Fibroblast of skin of scalp (primary cell): Measurements from ENCODE around the gene TNFRSF14.

Experiments used
- DNase-seq: peaks from one replicate; pipeline ENCODE4 v3.0.0-alpha.2; 2013

Gene TNFRSF14

DNA sequence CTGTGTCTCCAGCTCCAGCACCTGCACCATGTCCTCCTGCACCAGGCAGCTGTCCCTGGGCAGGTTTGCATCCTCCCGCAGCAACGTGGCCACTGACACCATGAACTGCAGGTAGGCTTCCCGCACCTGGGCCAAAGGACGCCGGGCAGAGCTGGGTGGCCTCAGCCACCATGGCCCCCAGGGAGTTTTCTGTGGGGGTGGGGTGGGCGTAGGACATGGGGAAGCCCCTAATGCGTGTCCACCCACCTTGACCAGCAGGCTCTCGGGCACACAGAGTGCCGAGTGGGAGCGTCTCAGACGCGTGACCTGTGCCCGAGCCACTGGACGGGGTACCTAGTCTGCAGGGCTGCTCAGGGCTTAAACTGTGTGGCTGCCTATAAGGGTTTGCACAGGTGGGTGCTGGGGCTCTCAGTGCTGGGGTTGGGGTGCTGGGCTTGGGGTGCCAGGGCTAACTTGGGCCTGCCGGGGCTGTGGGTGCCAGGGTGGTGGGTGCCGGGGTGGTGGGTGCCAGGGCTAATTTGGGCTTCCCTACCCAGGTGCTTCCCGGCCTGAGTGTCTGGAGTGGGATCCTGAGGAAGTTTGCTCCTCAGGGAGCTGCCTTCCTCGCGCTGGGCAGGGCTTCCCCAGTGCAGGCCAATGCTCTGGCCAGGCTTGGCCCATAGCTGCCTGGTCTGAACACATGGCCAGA lies 48.1 kb downstream of the TNFRSF14 start:
- DNase-seq: no peak

DNA sequence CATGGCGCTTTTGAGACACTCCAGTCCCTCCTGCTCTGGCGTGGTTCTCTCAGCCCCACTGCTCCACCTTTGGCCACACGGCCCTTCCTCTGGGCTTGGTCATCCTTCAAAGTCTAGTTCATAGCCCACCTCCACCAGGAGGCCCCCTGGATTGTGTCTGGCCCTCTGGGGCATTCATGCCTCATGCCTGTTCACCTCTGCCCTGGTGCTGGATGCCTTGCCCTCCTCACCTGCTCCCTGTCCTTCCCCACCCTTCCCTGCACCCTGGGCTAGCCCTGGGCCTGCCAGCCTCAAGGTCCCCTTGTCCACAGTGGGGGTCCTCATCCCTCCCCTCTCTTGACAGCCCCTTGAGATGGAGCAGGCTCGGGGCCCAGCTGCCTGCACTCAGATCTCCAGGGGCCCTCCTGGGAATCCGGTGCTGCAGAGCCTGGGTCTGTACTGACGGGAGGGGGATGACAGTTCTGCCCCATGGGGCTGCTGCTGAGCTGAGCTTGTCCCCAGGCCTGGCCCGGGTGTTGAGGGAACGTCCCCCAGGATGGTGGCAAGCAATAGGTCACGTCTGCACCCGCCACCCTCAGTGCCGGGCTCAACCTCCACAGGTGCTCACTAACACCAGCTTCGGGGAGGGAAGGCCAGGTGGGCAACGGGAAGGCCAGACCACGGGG lies 48.8 kb downstream of the TNFRSF14 start:
- DNase-seq: no peak

DNA sequence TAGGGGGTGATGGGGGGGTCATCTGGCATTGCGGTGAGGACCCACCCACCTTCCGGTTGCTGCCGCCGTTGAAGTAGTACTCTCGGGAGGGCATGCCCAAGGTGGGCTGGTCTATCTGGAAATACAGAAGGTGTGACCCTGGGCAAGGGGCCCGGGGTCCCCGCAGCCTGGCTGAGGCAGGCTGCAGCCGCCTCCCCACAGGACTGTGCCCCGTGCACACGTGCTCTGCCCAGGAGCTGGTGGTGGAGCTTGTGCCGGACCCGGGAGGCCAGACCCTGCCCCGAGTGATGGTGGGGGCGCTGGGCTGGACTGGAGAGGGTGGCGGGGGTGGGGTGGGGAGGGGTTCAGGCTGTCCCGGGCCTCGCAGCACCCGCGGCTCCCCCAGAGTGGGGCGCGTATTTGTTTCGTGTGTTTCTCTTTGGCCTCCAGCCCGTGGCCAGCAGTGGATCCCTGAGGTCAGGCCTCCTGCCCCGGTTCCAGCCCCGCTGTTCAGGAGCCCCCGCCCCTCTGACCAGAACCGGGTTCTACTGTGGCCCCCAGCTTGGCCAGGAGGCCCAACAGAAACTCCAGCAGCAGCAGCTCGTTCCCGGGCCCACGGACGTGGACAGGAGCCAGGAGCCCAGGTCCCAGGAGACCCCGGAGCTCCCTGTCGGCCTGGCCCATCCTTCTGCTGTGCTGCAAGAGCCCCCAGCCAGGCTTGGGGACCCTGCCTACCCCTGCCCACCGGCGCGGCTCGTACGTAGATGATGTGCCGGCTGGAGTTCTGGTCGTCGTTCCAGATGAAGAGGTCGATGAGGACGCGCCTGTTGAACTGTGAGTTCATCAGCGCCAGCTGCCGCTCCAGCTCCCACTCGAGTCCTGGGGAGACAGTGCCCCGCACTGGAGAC lies 49.6 kb downstream of the TNFRSF14 start:
- no peak for DNase-seq

DNA sequence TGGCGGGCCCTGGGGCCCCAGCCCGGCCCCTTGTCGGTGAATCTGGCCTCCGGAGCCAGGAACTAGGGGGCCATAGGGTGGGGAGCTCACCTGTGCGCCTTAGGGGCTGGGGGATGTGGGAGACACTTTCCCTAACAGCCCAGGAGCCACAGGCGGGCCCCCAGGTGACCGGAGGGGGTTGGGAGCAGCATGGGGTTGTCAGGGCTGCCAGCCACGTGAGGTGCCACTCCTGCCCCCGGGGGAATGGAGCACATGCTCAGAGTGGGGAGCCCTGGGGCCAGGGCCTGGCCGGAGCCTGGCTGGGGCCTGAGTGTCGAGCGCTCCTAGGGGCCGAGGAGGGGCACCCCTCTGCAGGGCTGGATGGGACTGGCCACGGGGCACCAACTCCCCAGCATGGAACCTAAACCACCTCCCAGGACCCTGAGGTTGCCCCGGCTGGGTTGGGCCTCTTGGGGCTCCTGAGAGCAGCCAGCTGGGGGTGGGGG lies 50.3 kb downstream of the TNFRSF14 start:
- no peak for DNase-seq

DNA sequence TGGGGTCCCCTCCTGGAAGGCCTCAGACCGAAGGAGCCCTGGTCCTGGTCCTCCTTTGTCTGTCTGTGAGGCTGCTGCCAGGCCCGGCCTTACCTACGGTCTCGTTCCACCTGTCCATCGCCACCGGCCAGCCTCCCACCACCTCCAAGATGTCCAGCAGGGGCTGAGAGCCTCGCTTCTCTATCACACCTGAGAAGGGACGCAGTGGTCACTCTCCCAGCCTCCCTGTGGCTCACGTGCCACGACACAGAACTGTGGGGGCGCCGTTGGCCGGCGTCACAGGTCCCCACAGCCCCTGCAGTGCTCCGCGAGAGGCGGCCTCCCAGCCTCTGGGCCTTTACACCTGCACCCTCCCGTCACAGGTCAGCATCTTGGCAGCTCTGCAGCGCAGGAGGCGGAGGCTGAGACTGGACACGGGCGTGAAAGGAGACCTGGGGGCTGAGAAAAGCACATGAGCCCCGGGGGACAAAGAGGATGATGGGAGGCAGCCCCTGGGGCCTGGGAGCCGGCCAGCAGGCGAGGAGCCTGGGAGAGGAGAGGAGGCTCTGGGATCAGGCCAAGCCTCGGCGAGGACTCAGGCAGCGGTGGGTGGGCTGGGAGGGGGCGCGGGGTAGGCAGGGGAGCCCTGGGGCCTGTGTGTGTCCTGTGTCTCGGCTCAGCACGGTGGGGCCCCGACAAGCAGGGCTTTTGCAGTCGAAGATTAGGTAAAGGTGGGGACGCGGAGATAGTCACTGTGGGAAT lies 50.9 kb downstream of the TNFRSF14 start:
- DNase-seq: no peak

DNA sequence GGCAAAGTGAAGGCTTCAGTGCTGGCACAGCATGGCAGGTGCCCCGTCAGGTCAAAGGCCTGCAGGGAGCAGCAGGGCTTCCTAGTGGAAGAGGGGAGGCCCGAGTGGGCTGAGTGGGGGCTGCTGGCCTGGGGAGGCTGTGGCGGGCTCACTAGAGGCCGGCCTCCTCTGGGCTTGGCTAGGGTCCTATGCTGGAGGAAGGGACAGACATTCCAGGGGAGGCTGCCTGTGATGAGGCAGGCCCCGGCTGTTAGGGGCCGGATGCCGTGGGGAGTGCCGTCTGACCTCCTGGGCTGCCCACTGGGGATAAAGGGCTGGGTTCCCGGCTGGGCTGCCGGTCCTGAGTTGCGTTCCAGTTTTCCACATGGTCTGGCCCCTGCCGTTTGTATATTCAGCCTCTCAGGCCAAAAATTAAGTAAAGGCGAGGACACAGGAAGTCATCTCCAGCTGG lies 51.5 kb downstream of the TNFRSF14 start:
- DNase-seq: no peak

DNA sequence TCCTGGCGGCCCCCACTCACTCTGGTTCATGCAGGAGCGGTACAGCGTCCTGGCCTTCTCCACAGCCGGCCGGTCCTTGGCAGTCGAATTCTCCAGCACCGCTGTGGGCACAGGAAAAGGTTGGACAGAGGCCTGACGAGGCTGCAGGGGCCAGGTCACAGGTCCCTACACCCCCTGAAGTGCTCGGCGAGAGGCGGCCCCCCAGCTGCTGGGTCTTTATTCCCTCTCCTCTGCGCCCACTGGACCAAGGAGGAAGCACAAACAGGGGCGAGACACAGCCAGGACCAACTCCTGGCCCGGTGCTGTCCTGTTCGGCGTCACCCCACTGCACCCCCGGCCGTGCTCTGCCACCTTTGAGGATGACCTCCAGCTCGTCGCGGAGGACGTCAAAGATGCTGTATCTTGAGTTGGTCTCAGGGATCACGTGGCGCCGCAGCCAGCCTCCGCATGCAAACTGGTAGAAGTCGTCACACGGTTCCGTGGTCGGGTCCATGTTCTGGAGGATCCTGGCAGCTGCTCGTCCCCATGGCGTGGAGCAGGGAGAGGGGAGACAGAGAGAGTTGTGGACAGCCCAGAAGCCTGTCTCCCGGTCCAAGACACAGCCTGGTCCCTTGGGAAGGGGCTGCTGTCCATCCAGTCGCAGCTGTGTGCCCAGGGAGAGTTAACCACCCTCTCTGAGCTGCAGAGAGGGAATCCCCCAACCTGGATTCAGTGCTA lies 53.3 kb downstream of the TNFRSF14 start:
- DNase-seq: no peak

DNA sequence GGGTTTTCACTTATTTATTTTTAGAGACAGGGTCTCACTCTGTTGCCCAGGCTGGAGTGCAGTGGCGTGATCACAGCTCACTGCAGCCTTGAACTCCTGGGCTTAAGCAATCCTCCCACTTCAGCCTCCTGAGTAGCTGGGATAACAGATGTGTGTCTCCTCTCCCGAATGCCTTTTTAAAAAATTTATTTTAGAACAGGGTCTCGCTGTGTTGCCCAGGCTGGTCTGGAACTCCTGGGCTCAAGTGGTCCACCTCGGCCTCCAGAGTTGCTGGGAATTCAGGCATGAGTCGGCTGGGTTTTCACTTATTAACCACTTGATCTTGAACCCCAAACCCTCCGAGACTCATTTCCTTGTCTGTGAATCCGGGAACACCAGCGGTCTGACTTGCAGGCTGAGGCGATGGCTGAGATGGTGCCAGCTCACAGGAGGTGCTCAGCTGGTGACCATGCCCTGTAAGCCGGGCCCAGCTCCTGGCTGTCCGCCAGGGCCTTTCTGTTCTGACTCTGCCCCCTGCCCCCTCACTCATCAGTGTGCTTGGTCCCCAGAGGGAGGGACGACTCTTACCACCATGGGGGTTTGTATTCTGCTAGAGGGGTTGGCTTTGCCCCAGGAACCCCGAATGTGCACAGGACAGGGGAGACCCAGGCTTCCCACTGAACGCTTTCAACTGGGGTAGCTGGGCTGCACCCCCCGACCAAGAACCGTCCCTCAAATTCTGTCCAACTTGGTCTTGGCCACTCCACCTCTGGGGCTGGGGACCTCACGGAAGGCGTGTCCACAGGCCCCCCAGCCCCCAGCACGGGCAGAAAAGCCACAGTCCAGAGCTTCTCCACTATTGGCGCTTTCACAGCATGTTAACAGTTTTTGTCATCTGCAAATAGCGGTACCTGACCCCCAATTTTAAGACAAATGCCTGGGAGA lies 54.1 kb downstream of the TNFRSF14 start:
- no peak for DNase-seq

DNA sequence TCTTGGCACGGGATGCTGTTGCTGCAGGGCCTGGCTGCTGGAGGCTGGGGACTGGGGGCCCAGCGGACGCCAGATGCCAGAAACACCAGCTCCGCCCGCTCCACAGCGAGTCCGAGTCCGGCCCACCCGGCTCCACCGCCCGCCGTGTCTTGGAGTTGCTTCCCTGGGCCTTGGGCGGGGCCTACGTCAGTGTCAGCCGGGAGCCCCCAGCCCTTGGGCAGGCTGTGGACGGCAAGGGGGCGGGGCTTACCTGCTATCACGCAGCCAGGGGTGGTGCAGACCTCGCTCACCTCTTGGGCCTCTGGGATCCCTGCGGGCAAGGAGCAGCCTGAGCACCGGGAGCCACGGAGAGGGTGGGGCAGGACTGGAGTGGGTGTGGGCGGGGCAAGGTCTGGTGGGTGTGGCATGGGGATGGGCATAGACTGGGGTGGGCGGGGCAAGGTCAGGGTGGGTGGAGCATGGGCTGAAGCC lies 54.9 kb downstream of the TNFRSF14 start:
- peak; percentile 4 for DNase-seq

DNA sequence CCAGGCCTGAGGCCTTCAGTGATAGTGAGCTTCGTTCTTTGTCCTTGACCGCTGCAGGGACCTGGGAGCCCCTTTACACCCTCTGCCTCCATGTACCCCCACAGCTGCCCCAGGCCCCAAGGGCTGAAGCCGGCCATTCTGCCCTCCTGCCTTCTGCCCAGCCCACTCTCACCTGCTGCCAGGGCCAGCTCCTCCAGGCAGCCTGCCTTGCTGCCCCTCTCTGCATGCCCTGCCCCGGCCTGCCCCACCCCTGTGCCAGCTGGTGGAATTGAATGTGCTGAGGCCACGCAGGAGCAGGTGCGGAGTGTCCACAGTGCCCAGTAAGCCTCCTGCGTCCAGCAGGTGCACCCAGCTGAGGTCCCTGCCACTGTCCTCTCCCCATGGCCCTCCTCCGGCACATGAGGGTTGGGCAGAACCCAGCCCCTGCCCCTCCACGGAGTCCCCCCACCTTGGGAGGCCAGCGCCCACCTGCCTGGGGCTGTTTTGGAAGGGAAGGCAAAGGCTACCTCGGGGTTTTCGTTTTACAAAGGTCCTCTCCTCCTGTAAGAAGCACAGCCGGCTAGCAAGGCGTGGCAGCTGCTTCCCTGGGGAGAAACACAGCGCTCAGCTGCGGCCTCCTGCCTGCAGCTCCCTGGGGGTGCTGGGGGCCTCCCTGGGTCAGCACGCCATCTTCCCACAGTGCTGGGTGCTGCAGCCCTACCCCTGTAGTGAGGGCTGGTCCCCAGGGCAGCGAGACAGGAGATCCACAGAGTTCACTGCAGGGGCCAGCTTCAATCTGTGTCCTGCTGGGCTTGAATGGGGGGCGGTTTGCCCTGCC lies 55.7 kb downstream of the TNFRSF14 start:
- no peak for DNase-seq

DNA sequence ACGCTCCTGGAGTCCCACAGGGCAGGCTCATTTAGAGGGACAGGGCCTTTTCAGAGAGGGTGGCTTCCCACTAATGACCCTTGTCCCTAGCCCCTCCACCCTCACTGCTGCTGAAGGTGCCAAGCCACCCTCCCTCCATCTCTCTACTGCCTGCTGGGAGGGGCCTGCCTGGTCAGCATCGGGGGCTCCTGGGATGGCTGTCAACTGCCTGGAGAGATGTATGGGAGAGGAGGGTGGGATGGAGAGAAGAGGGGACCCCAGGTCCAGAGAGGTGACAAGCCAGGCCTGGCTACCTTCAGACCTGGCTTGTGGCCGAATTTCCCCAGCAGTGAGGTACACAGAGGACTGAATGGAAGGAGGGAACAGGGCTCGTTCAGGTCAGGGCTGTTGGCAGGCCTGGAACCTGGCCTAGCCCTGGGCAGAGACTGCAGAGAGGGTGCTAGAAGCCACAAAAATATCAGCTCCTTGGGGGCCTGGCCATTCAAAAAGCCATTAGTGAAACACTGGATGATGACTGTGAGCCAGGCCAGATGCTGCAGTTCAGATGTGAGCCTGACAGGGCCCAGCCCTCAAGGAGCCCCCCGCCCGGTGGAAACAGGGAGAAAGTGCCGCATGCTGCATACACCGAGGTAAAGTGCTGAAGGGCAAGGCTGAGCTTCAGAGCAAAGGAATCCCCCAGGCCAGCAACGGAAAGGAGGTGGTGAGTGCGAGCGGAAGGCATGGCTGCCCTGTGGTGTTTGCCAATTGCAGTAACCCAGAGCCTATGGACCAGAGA lies 56.6 kb downstream of the TNFRSF14 start:
- no peak for DNase-seq
